ENCODE results near the gene TBX4. TPM values are rescaled to one million over a fixed set of nuclear protein-coding genes. Genes with fewer than 3 reads are reported as not detected.

The TBX4 gene
- total and polyA plus RNA-seq, 2 of the 13 experiments (the other 11 are each of a cell fraction or from before 2014, with no cell fraction given): 0.11 to 1.1 TPM

GRCh38 chr17:61460796-61461585, 8.8 kb downstream of the TBX4 start (continued):
- TF ChIP-seq LCORL (IDR thresholded peaks at IDR 0.05) (no peak), LCORL (CRISPR knock-in tag; IDR thresholded peaks at IDR 0.05) (peak; percentile 84), NR1H2 (CRISPR knock-in tag; IDR thresholded peaks at IDR 0.05; ENCODE audit: borderline replicate concordance, low read depth) (no peak), ZNF580 (CRISPR knock-in tag; IDR thresholded peaks at IDR 0.05; ENCODE audit: borderline replicate concordance, low read depth) (no peak), ZNF570 (CRISPR knock-in tag; IDR thresholded peaks at IDR 0.05; ENCODE audit: borderline replicate concordance) (no peak), ZNF282 (IDR thresholded peaks at IDR 0.05; ENCODE audit: partially characterized antibody) (no peak), NCOA1 (CRISPR knock-in tag; IDR thresholded peaks at IDR 0.05) (no peak), ZFP62 (CRISPR knock-in tag; IDR thresholded peaks at IDR 0.05) (no peak), ZNF275 (CRISPR knock-in tag; IDR thresholded peaks at IDR 0.05; ENCODE audit: borderline replicate concordance) (no peak), HMGXB4 (CRISPR knock-in tag; IDR thresholded peaks at IDR 0.05; ENCODE audit: borderline replicate concordance in 1 of 2, low read depth in 1 of 2) (0 out of 4 replicates have a peak, but pooled peaks of 1 of the 2 experiments have one; percentile 26), AHR (CRISPR knock-in tag; IDR thresholded peaks at IDR 0.05) (no peak), GTF2F1 (IDR thresholded peaks at IDR 0.05; ENCODE audit: low read length) (no peak), BCL3 (CRISPR knock-in tag; IDR thresholded peaks at IDR 0.05) (no peak), ZNF546 (CRISPR knock-in tag; conservative IDR thresholded peaks at IDR 0.05) (no peak), ZNF850 (CRISPR knock-in tag; conservative IDR thresholded peaks at IDR 0.05) (no peak), FOXM1 (CRISPR knock-in tag; IDR thresholded peaks at IDR 0.05) (no peak), FOXP4 (CRISPR knock-in tag; IDR thresholded peaks at IDR 0.05) (peak; percentile 94), POLR2A (IDR thresholded peaks at IDR 0.05; ENCODE audit: insufficient read depth in 1 of 2, low read depth in 2 of 2, low read length in 2 of 2) (no peak), CBX5 (CRISPR knock-in tag; IDR thresholded peaks at IDR 0.05; ENCODE audit: borderline replicate concordance) (0 out of 2 replicates have a peak, but pooled peaks have one; percentile 39), HNRNPLL (IDR thresholded peaks at IDR 0.05; ENCODE audit: low read depth, low read length, poor library complexity, severe bottlenecking) (no peak), ATF4 (CRISPR knock-in tag; IDR thresholded peaks at IDR 0.05) (no peak)

Measured in HepG2 (cell line).